Neural progenitor cell (in vitro differentiated cells): ENCODE results near the gene HS3ST3A1.

Experiments used
- EZH2 ChIP-seq: fragments of 200-600 bp; sonication (generic); IDR thresholded peaks from 2 replicates; pipeline ENCODE4 v1.6.1; 2017; ENCODE audit warnings: antibody characterized with exemption, mild to moderate bottlenecking, moderate library complexity
- TF ChIP-seq, protein P1 (sequence below): fragments of 200-600 bp; sonication (generic); IDR thresholded peaks from 2 replicates; pipeline ENCODE4 v1.5.1; 2017; ENCODE audit warnings: antibody characterized with exemption, mild to moderate bottlenecking

DNA sequence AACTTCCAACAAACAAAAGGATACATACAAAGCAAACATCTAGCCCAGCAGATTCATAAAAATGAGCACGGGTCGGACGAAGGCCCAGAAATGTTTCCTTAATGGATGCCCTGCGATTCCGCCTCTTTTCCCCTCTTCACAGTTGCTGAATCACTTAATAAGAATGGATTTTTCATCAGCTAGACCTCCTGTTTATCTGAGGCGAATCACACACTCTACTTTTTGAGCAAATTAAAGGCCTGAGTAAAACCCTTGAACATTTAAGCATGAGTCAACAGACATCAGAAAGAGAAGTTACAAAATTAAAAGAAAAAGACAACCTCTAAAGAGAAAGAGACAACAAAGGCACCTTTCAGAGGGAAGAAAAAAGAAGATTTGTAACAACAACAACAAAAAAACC is 44.7 kb downstream of the HS3ST3A1 start:
- TF ChIP-seq, protein P1, sequence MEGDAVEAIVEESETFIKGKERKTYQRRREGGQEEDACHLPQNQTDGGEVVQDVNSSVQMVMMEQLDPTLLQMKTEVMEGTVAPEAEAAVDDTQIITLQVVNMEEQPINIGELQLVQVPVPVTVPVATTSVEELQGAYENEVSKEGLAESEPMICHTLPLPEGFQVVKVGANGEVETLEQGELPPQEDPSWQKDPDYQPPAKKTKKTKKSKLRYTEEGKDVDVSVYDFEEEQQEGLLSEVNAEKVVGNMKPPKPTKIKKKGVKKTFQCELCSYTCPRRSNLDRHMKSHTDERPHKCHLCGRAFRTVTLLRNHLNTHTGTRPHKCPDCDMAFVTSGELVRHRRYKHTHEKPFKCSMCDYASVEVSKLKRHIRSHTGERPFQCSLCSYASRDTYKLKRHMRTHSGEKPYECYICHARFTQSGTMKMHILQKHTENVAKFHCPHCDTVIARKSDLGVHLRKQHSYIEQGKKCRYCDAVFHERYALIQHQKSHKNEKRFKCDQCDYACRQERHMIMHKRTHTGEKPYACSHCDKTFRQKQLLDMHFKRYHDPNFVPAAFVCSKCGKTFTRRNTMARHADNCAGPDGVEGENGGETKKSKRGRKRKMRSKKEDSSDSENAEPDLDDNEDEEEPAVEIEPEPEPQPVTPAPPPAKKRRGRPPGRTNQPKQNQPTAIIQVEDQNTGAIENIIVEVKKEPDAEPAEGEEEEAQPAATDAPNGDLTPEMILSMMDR: no peak
- TF ChIP-seq EZH2: no peak
